ENCODE data around the gene ATRNL1. TPM values are rescaled to one million over a fixed set of nuclear protein-coding genes. Genes with fewer than 3 reads are reported as not detected.

ATRNL1 gene
- total and polyA plus RNA-seq, 10 donors: 0.29 to 6.3 (median 2.2) TPM

DNA sequence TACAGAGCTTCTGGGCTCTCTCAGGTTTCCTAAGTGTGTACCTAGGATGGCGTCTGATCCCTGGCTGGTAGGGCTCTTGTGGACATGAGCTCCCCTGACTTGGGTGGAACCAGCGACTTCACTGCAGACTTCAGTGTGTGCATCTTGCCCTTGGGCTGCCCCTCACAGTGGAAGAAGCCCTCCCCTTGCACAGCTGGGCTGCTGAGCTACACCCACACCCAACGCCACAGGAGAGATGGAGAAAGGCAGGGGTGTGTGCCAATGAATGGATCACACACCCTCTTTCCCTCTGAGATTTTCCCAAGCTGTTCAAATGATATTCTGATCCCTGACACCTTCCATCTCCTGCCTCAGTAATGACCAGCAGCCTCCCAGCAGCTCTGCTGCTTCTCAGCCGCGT, 883.2 kb downstream of the ATRNL1 start:
- H3K27ac ChIP-seq: no peak overlapping the region
- intact Hi-C loops (cut with DNase I; ENCODE audit: low total_unique reads): no loop called here
- TF ChIP-seq, protein P1, sequence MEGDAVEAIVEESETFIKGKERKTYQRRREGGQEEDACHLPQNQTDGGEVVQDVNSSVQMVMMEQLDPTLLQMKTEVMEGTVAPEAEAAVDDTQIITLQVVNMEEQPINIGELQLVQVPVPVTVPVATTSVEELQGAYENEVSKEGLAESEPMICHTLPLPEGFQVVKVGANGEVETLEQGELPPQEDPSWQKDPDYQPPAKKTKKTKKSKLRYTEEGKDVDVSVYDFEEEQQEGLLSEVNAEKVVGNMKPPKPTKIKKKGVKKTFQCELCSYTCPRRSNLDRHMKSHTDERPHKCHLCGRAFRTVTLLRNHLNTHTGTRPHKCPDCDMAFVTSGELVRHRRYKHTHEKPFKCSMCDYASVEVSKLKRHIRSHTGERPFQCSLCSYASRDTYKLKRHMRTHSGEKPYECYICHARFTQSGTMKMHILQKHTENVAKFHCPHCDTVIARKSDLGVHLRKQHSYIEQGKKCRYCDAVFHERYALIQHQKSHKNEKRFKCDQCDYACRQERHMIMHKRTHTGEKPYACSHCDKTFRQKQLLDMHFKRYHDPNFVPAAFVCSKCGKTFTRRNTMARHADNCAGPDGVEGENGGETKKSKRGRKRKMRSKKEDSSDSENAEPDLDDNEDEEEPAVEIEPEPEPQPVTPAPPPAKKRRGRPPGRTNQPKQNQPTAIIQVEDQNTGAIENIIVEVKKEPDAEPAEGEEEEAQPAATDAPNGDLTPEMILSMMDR (IDR thresholded peaks at IDR 0.05 in 8 of 11, conservative IDR thresholded peaks at IDR 0.05 in 3 of 11): no peak
- TF ChIP-seq POLR2AphosphoS5 (IDR thresholded peaks at IDR 0.05) (no peak), POLR2A (IDR thresholded peaks at IDR 0.05) (no peak)
- H3K27me3 ChIP-seq (replicated peaks in 1 of 7): no peaks in the 10 kb centered on the region
- 68 to 88% (median 82%) methylated on average over 5 of the region's 5 CpGs for WGBS, 5 donors
- no peaks in the 10 kb centered on the region for H3K36me3 ChIP-seq
- H3K9me3 ChIP-seq: no peaks in the 10 kb centered on the region
- DNase-seq: no peak
- no peaks in the 10 kb centered on the region for H3K4me1 ChIP-seq
- no peak overlapping the region for H3K4me3 ChIP-seq

DNA sequence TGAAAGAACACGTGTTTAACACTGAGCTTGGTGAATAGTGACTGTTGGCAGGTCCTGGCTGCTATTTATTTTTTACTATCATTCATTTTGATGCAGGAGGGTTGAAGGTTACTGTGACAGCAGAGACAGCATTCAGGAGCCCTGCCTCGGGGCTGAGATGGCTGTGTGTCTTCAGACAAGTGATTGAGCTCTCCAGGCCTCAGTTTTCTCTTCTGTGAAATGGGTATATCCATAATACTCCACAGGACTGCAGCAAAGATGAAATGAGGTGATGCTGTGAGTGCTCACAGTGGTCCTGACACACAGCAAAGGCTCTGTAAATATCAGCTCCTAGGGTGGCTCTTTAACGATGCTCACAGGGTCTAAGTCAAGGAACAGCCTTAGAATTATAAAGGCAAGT, 884.7 kb downstream of the ATRNL1 start:
- Histone ChIP-seq H3K36me3 (no peaks in the 10 kb centered on the region), H3K9me3 (peaks cover 0 to 5% (median 0%) of the 10 kb centered on the region in 8 donors), H3K4me3 (no peak overlapping the region), H3K27me3 (replicated peaks in 1 of 7) (no peaks in the 10 kb centered on the region), H3K4me1 (no peaks in the 10 kb centered on the region), H3K27ac (no peak overlapping the region)
- no peak for DNase-seq
- TF ChIP-seq POLR2A (IDR thresholded peaks at IDR 0.05) (no peak), POLR2AphosphoS5 (IDR thresholded peaks at IDR 0.05) (no peak)
- TF ChIP-seq, protein P1 (IDR thresholded peaks at IDR 0.05 in 8 of 11, conservative IDR thresholded peaks at IDR 0.05 in 3 of 11): no peak
- intact Hi-C loops (cut with DNase I; ENCODE audit: low total_unique reads): no loop called here
- WGBS, 5 donors: 62 to 74% (median 73%) methylated on average over 3 of the region's 3 CpGs

DNA sequence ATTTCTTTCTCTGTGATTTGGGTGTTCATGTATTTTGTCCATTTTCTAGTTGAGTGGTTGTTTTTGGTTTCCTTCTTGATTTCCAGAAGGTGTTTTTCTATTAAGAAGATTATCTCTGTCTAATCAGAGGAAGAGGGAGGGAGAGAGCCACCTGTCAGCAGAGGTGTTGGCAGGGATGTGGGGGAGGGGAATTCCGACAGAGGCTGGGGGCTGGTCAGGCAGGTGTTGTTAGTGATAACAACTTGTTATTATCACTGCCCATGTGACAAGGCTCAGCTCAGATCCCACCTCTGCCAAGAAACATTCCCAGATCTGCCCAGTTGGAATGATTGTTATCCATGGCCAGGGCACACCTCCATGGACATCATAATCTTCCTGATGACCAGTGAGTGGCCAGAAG, 886.4 kb downstream of the ATRNL1 start:
- no peak for TF ChIP-seq POLR2AphosphoS5 (IDR thresholded peaks at IDR 0.05)
- no peak for TF ChIP-seq POLR2A (IDR thresholded peaks at IDR 0.05)
- TF ChIP-seq, protein P1 (IDR thresholded peaks at IDR 0.05 in 8 of 11, conservative IDR thresholded peaks at IDR 0.05 in 3 of 11): no peak
- WGBS, 5 donors: 64 to 95% (median 68%) methylated on average over 1 of the region's 1 CpG

DNA sequence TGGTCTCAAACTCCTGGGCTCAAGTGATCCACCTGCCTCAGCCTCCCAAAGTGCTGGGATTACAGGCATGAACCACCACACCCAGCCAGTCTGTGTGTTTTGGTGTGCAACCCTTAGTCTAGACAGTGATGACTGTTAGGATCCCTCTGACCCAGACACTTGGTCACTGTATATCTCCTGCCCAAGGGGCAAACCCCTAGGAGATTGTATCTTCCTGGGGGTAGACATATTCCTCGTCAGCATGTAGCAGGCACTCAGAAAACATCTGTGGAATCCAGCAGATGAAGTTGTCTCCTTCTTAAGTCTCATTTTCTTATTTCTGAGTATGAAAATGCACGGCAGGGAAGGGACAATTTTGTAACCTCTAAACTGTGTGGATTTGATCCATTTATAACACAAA, 887.3 kb downstream of the ATRNL1 start:
- TF ChIP-seq, protein P1 (IDR thresholded peaks at IDR 0.05 in 8 of 11, conservative IDR thresholded peaks at IDR 0.05 in 3 of 11): no peak
- TF ChIP-seq POLR2AphosphoS5 (IDR thresholded peaks at IDR 0.05) (no peak), POLR2A (IDR thresholded peaks at IDR 0.05) (no peak)
- Histone ChIP-seq H3K36me3 (no peaks in the 10 kb centered on the region), H3K9me3 (peaks cover 0 to 23% (median under 1%) of the 10 kb centered on the region in 8 donors), H3K27ac (peak overlapping the region in 1 of 8 donors; percentile 5), H3K4me1 (no peaks in the 10 kb centered on the region), H3K4me3 (no peak overlapping the region), H3K27me3 (replicated peaks in 1 of 7) (no peaks in the 10 kb centered on the region)
- WGBS, 5 donors: 59 to 83% (median 75%) methylated on average over 2 of the region's 2 CpGs
- DNase-seq: no peak
- intact Hi-C loops (cut with DNase I; ENCODE audit: low total_unique reads): no loop called here

More for the DNA sequence above, 886.4 kb downstream of the ATRNL1 start:
- Histone ChIP-seq H3K27ac (no peak overlapping the region), H3K4me1 (no peaks in the 10 kb centered on the region), H3K4me3 (no peak overlapping the region), H3K36me3 (no peaks in the 10 kb centered on the region), H3K27me3 (replicated peaks in 1 of 7) (no peaks in the 10 kb centered on the region), H3K9me3 (peaks cover 0 to 21% (median 0%) of the 10 kb centered on the region in 8 donors)
- no peak for DNase-seq
- intact Hi-C loops (cut with DNase I; ENCODE audit: low total_unique reads): no loop called here
